GM12878 (cell line): Measurements from ENCODE around the gene LRSAM1. TPM values are rescaled to one million over a fixed set of nuclear protein-coding genes. Genes with fewer than 3 reads are reported as not detected.

ENCODE experiments used
- BACH1 ChIP-seq: fragments of 450-650 bp; IDR thresholded peaks from 2 replicates; pipeline ENCODE4 v1.6.1; 2017; ENCODE audit warnings: mild to moderate bottlenecking, borderline replicate concordance
- CBFB ChIP-seq: IDR thresholded peaks from 2 replicates; pipeline ENCODE4 v1.6.1; 2016; ENCODE audit warnings: antibody characterized with exemption, low read depth
- IRF4 ChIP-seq: IDR thresholded peaks from 2 replicates; pipeline ENCODE4 v1.6.1; 2011; ENCODE audit warnings: low read depth, low read length
- JUNB ChIP-seq: IDR thresholded peaks from 2 replicates; pipeline ENCODE4 v1.6.1; 2016; ENCODE audit warnings: antibody characterized with exemption, mild to moderate bottlenecking
- KDM1A ChIP-seq: fragments of 200-600 bp; sonication (generic); IDR thresholded peaks from 2 replicates; pipeline ENCODE4 v1.6.1; 2016; ENCODE audit warnings: borderline replicate concordance
- MEF2A ChIP-seq: IDR thresholded peaks from 2 replicates; pipeline ENCODE4 v1.6.1; 2011; ENCODE audit warnings: low read depth, mild to moderate bottlenecking, low read length, moderate library complexity; ENCODE audit not compliant: insufficient read depth
- POLR2A ChIP-seq: IDR thresholded peaks from 2 replicates; pipeline ENCODE4 v1.6.1; 2011; ENCODE audit warnings: low read depth, mild to moderate bottlenecking, low read length
- POLR2AphosphoS2 ChIP-seq: IDR thresholded peaks from 2 replicates; pipeline ENCODE4 v1.6.1; 2011; ENCODE audit warnings: low read depth, mild to moderate bottlenecking, low read length, improper control_type of control experiment, moderate library complexity
- SMAD5 ChIP-seq: IDR thresholded peaks from 2 replicates; pipeline ENCODE4 v1.6.1; 2016; ENCODE audit warnings: antibody characterized with exemption, low read depth
- ZNF384 ChIP-seq: IDR thresholded peaks from 2 replicates; pipeline ENCODE4 v1.6.1; 2012; ENCODE audit warnings: low read depth, mild to moderate bottlenecking, low read length, improper control_type of control experiment, borderline replicate concordance
- polyA plus RNA-seq, 11 experiments: library from polyadenylated mRNA; depleted of rRNA in 4 of 11; unstranded in 6 of 11; stranded (reverse) in 5 of 11; fragments of >200 nt; fragmentation: Nextera tagmentation in 4 of 11; fragmentation: Illumina TruSeq in 1 of 11; extraction: Ambion mirVana in 4 of 11; extraction: Trizol in 1 of 11; gene quantifications; 1 replicate in 1 of 11; 2 replicates in 10 of 11; pipeline versions ENCODE4 v1.2.1 to v1.2.3, GENCODE V29; 2011 to 2016; ENCODE audit warnings: inconsistent platforms in 2 of 11, missing spikeins in 2 of 11, low read depth in 1 of 11
- total RNA-seq, 4 experiments: library from RNA; depleted of rRNA in 3 of 4; stranded (reverse); fragments of >200 nt in 3 of 4; fragmentation: Illumina TruSeq in 1 of 4; extraction: Trizol in 1 of 4; gene quantifications; 2 replicates each; pipeline versions ENCODE4 v1.2.1 to v1.2.3, GENCODE V29; 2013 to 2021
- TF ChIP-seq, protein P1 (sequence below): fragments of 150-350 bp; IDR thresholded peaks from 2 replicates; pipeline ENCODE4 v1.6.1; 2016; ENCODE audit warnings: low read depth, low read length

LRSAM1 gene
- total and polyA plus RNA-seq, 10 of the 15 experiments (the other 5 are each of a cell fraction or from before 2014, with no cell fraction given), result 0.14 to 23.4 (median 11.7) TPM

DNA sequence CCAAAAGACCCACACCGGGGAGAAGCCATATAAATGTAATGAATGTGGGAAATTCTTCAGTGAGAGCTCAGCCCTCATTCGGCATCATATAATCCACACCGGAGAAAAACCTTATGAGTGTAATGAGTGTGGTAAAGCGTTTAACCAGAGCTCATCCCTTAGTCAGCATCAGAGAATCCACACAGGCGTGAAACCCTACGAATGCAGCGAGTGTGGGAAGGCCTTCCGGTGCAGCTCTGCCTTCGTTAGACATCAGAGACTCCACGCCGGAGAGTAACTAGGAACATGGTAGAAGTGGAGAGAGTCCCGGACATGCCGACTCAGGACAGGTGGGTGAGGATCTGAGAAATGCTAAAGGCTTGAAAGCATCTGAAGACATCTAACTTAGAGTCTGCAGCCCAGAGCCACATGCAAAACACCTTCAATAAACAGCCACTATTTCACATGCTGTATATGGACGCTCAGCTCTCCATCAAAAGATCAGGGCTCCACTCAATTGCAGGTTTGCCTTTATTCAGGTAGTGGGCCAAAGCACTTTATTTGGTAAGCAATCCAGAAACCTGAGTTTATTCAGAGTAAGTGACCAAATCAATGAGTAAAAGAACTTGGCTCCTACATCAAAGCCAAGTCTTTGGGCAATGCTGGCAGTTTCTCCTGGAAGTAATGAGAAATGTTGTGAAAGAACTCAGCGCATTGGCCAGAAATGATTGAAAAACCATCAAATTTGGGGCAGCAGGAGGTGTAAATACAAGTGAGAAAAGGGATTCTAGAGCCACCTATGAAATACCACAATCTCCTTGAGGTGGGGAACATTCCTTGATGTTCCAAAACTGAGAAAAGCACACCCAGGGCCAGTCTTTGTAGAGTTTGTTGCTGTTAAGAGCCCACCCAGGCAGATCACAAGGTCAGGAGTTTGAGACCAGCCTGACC is 6.1 kb upstream of the LRSAM1 start (continued):
- TF ChIP-seq, protein P1, sequence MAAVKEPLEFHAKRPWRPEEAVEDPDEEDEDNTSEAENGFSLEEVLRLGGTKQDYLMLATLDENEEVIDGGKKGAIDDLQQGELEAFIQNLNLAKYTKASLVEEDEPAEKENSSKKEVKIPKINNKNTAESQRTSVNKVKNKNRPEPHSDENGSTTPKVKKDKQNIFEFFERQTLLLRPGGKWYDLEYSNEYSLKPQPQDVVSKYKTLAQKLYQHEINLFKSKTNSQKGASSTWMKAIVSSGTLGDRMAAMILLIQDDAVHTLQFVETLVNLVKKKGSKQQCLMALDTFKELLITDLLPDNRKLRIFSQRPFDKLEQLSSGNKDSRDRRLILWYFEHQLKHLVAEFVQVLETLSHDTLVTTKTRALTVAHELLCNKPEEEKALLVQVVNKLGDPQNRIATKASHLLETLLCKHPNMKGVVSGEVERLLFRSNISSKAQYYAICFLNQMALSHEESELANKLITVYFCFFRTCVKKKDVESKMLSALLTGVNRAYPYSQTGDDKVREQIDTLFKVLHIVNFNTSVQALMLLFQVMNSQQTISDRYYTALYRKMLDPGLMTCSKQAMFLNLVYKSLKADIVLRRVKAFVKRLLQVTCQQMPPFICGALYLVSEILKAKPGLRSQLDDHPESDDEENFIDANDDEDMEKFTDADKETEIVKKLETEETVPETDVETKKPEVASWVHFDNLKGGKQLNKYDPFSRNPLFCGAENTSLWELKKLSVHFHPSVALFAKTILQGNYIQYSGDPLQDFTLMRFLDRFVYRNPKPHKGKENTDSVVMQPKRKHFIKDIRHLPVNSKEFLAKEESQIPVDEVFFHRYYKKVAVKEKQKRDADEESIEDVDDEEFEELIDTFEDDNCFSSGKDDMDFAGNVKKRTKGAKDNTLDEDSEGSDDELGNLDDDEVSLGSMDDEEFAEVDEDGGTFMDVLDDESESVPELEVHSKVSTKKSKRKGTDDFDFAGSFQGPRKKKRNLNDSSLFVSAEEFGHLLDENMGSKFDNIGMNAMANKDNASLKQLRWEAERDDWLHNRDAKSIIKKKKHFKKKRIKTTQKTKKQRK, result no peak
- TF ChIP-seq KDM1A, result no peak
- TF ChIP-seq POLR2A, result peak; percentile 58; the same call in 1 of the 2 replicates
- TF ChIP-seq JUNB, result no peak
- no peak for TF ChIP-seq BACH1
- 0 out of 2 replicates have a peak, but pooled peaks have one; percentile 18 for TF ChIP-seq CBFB
- no peak for TF ChIP-seq IRF4
- TF ChIP-seq ZNF384, result no peak
- peak; percentile 42; the same call in 1 of the 2 replicates for TF ChIP-seq SMAD5
- 0 out of 2 replicates have a peak, but pooled peaks have one; percentile 25 for TF ChIP-seq POLR2AphosphoS2
- TF ChIP-seq MEF2A, result no peak
